NT2/D1 (cell line): ENCODE measurements around the gene AHI1.

Experiments
- SUZ12 ChIP-seq: IDR thresholded peaks from 2 replicates; pipeline ENCODE4 v1.6.1; 2011; ENCODE audit not compliant: insufficient read length, insufficient read depth; ENCODE audit errors: extremely low read depth
- YY1 ChIP-seq: IDR thresholded peaks from 2 replicates; pipeline ENCODE4 v1.6.1; 2011; ENCODE audit not compliant: insufficient read length, insufficient read depth
- ZNF274 ChIP-seq: IDR thresholded peaks from 2 replicates; pipeline ENCODE4 v1.6.1; 2011; ENCODE audit warnings: mild to moderate bottlenecking, low read depth, low read length

- TF ChIP-seq SUZ12 (no peak), YY1 (no peak), ZNF274 (no peak)
These were observed 137.3 kb downstream of the AHI1 start for GRCh38 chr6:135360222-135360621.
